BJ (cell line): ENCODE measurements around the gene MVK. TPM values are rescaled to one million over a fixed set of nuclear protein-coding genes. Genes with fewer than 3 reads are reported as not detected.

ENCODE experiments used
- CTCF ChIA-PET: fragments of 350-600 bp; formaldehyde crosslinking; extraction: SDS; loops from one replicate; lab custom pipeline; 2021; ENCODE audit warnings: antibody characterized with exemption, inconsistent platforms; lab: Yijun Ruan, JAX
- POLR2A ChIA-PET: fragments of 300-600 bp; sonication (Branson Sonifier 250); formaldehyde crosslinking; extraction: SDS; loops from one replicate; lab custom pipeline; 2021; ENCODE audit warnings: antibody characterized with exemption; lab: Charles Lee
- DNase-seq: peaks from one replicate; pipeline ENCODE4 v3.0.0-alpha.2; 2011; ENCODE audit warnings: low read depth
- H3K27me3 ChIP-seq: 2 replicates; pipeline ENCODE4 v1.6.0; 2011; ENCODE audit warnings: low read length; ENCODE audit not compliant: control insufficient read depth, insufficient read depth
- H3K36me3 ChIP-seq: 2 replicates; pipeline ENCODE4 v1.5.1; 2011; ENCODE audit warnings: low read length; ENCODE audit not compliant: control insufficient read depth, insufficient read depth
- H3K4me3 ChIP-seq: 2 replicates; pipeline ENCODE4 v1.5.1; 2011; ENCODE audit warnings: low read depth, mild to moderate bottlenecking, control low read depth, low read length
- CTCF ChIP-seq: IDR thresholded peaks from 2 replicates; pipeline ENCODE4 v1.5.1; 2011; ENCODE audit warnings: low read depth, mild to moderate bottlenecking, control low read depth, inconsistent platforms, low read length, moderate library complexity; ENCODE audit not compliant: insufficient read depth
- polyA plus RNA-seq: library from polyadenylated mRNA; depleted of rRNA; stranded (reverse); fragments of >200 nt; gene quantifications from 2 replicates; pipeline ENCODE4 v1.2.3, GENCODE V29; 2011

Gene MVK
- polyA plus RNA-seq, 1 experiment = 7.5 TPM

- no peak for DNase-seq
- TF ChIP-seq CTCF = no peak
- peaks cover 8% of the 10 kb centered on the region for H3K27me3 ChIP-seq
- H3K36me3 ChIP-seq = no peaks in the 10 kb centered on the region
- POLR2A ChIA-PET = no interaction called here
- H3K4me3 ChIP-seq = no peak overlapping the region
- CTCF ChIA-PET = interaction anchor here (4.8 kb wide), 1 partner anchor 14 kb away, joined by 21 read pairs; no protein-coding TSS in a partner anchor
Measured at GRCh38 chr12:109612003-109612402, 38.4 kb downstream of the MVK start.

- ChIA-PET POLR2A (no interaction called here), CTCF (interaction anchor here (0.9 to 4.8 kb wide), 2 partner anchors 15 to 89 kb away, joined by 3 to 21 read pairs; no protein-coding TSS in a partner anchor)
- TF ChIP-seq CTCF = peak; percentile 38; the same call in 1 of the 2 replicates
- DNase-seq = no peak
- peaks cover 12% of the 10 kb centered on the region for H3K27me3 ChIP-seq
- no peaks in the 10 kb centered on the region for H3K36me3 ChIP-seq
- no peak overlapping the region for H3K4me3 ChIP-seq
Measured at GRCh38 chr12:109612975-109613502, 39.4 kb downstream of the MVK start.

GRCh38 chr12:109613649-109614455 lies 40.3 kb downstream of the MVK start:
- POLR2A ChIA-PET = no interaction called here
- Histone ChIP-seq H3K27me3 (peaks cover 14% of the 10 kb centered on the region), H3K36me3 (no peaks in the 10 kb centered on the region), H3K4me3 (no peak overlapping the region)
- CTCF ChIA-PET = interaction anchor here (4.8 kb wide), 1 partner anchor 16 kb away, joined by 21 read pairs; no protein-coding TSS in a partner anchor
- DNase-seq = no peak
- no peak for TF ChIP-seq CTCF

GRCh38 chr12:109615556-109616229 lies 42.1 kb downstream of the MVK start:
- H3K4me3 ChIP-seq = no peak overlapping the region
- CTCF ChIA-PET = interaction anchor here (4.8 kb wide), 1 partner anchor 18 kb away, joined by 21 read pairs; no protein-coding TSS in a partner anchor
- H3K36me3 ChIP-seq = no peaks in the 10 kb centered on the region
- H3K27me3 ChIP-seq = peaks cover 15% of the 10 kb centered on the region
- no peak for DNase-seq
- no peak for TF ChIP-seq CTCF
- POLR2A ChIA-PET = no interaction called here

GRCh38 chr12:109617491-109617890 lies 43.9 kb downstream of the MVK start:
- TF ChIP-seq CTCF = no peak
- peaks cover 24% of the 10 kb centered on the region for H3K27me3 ChIP-seq

More at GRCh38 chr12:109617491-109617890, 43.9 kb downstream of the MVK start:
- no peak for DNase-seq
- POLR2A ChIA-PET = no interaction called here
- Histone ChIP-seq H3K4me3 (no peak overlapping the region), H3K36me3 (no peaks in the 10 kb centered on the region)
- CTCF ChIA-PET = interaction anchor here (0.9 to 1.2 kb wide), 2 partner anchors 19 to 155 kb away, joined by 3 to 4 read pairs; no protein-coding TSS in a partner anchor
